Keratinocyte (primary cell): ENCODE measurements around the gene PRLH. TPM values are rescaled to one million over a fixed set of nuclear protein-coding genes. Genes with fewer than 3 reads are reported as not detected.

ENCODE experiments used
- DNase-seq: peaks from one replicate; pipeline ENCODE4 v3.0.0-alpha.2; 2011; ENCODE audit warnings: low read depth, missing footprints, low spot score
- FAIRE-seq: peaks from 2 replicates; lab custom pipeline; 2011; peaks lifted over from hg19 to GRCh38; lab: Jason Lieb, UNC
- H2AFZ ChIP-seq: 2 replicates; pipeline ENCODE4 v1.6.0; 2012; ENCODE audit warnings: low read length, control low read depth, inconsistent platforms; ENCODE audit not compliant: control insufficient read depth
- H3K27ac ChIP-seq: 2 replicates; pipeline ENCODE4 v1.5.1; 2011; ENCODE audit warnings: low read length; ENCODE audit not compliant: control insufficient read depth, insufficient read depth
- H3K27me3 ChIP-seq: 3 replicates; pipeline ENCODE4 v1.6.0; 2011; ENCODE audit warnings: low read length; ENCODE audit not compliant: control insufficient read depth, insufficient read depth; ENCODE audit errors: extremely low read depth
- H3K36me3 ChIP-seq, 2 experiments: 2 replicates in 1 of 2; 3 replicates in 1 of 2; pipeline ENCODE4 v1.5.1; 2011; ENCODE audit warnings: low read length in 2 of 2, mild to moderate bottlenecking in 1 of 2; ENCODE audit not compliant: control insufficient read depth in 2 of 2, insufficient read depth in 2 of 2; ENCODE audit errors: extremely low read depth in 1 of 2
- H3K4me1 ChIP-seq: 3 replicates; pipeline ENCODE4 v1.5.1; 2011; ENCODE audit warnings: low read length; ENCODE audit not compliant: control insufficient read depth, insufficient read depth; ENCODE audit errors: extremely low read depth
- H3K4me2 ChIP-seq: 3 replicates; pipeline ENCODE4 v1.6.0; 2011; ENCODE audit warnings: low read depth, low read length; ENCODE audit not compliant: control insufficient read depth, insufficient read depth; ENCODE audit errors: extremely low read depth
- H3K4me3 ChIP-seq, 3 experiments: fragments of 200-600 bp in 1 of 3; sonication (generic) in 1 of 3; 2 replicates in 2 of 3; 3 replicates in 1 of 3; pipeline ENCODE4 v1.5.1; 2011 to 2016; ENCODE audit warnings: low read length in 3 of 3, mild to moderate bottlenecking in 3 of 3, control low read depth in 2 of 3, inconsistent platforms in 1 of 3, low read depth in 1 of 3, mixed read lengths in 1 of 3, mixed run types in 1 of 3, moderate library complexity in 1 of 3; ENCODE audit not compliant: control insufficient read depth in 2 of 3, insufficient read depth in 2 of 3; ENCODE audit errors: extremely low read depth in 1 of 3
- H3K79me2 ChIP-seq: 2 replicates; pipeline ENCODE4 v1.6.0; 2012; ENCODE audit warnings: low read length; ENCODE audit not compliant: control insufficient read depth, insufficient read depth
- H3K9ac ChIP-seq: 3 replicates; pipeline ENCODE4 v1.6.0; 2011; ENCODE audit warnings: low read length; ENCODE audit not compliant: control insufficient read depth, insufficient read depth; ENCODE audit errors: extremely low read depth
- H3K9me1 ChIP-seq: 3 replicates; pipeline ENCODE4 v1.6.0; 2011; ENCODE audit warnings: low read length; ENCODE audit not compliant: control insufficient read depth, insufficient read depth; ENCODE audit errors: extremely low read depth
- H3K9me3 ChIP-seq: 2 replicates; pipeline ENCODE4 v1.5.1; 2012; ENCODE audit warnings: low read depth, low read length; ENCODE audit not compliant: control insufficient read depth
- H4K20me1 ChIP-seq: 3 replicates; pipeline ENCODE4 v1.6.0; 2011; ENCODE audit warnings: low read length; ENCODE audit not compliant: control insufficient read depth, insufficient read depth; ENCODE audit errors: extremely low read depth
- EZH2 ChIP-seq: IDR thresholded peaks from one replicate; pipeline ENCODE4 v1.6.1; 2012; ENCODE audit warnings: inconsistent platforms, mild to moderate bottlenecking, low read length, moderate library complexity
- dilution Hi-C: fragments of 300-500 bp; cut with MboI; formaldehyde crosslinking; loops from one replicate; pipeline ENCODE4 v1.7.0; 2020; ENCODE audit warnings: low sequenced_read_pairs; ENCODE audit not compliant: extremely low pct_ligation_motif_present
- polyA plus RNA-seq, 5 experiments: library from polyadenylated mRNA; depleted of rRNA in 3 of 5; stranded (reverse) in 3 of 5; stranded (forward) in 1 of 5; unstranded in 1 of 5; fragments of >200 nt; gene quantifications; 1 replicate in 1 of 5; 2 replicates in 3 of 5; 3 replicates in 1 of 5; pipeline versions ENCODE4 v1.2.1 to v1.2.3, GENCODE V29; 2011 to 2012; ENCODE audit warnings: missing spikeins in 2 of 5, low read depth in 1 of 5, low replicate concordance in 1 of 5
- TF ChIP-seq, protein P1 (sequence below), 3 experiments: IDR thresholded peaks in 1 of 3; conservative IDR thresholded peaks in 1 of 3; optimal IDR thresholded peaks in 1 of 3; 2 replicates in 2 of 3; 3 replicates in 1 of 3; pipeline versions ENCODE3 to v1.5.1; 2011; ENCODE audit warnings: low read length in 3 of 3, mild to moderate bottlenecking in 3 of 3, moderate library complexity in 2 of 3, control low read depth in 1 of 3, inconsistent platforms in 1 of 3; ENCODE audit not compliant: insufficient read depth in 2 of 3; ENCODE audit errors: extremely low read depth in 1 of 3

Gene PRLH
- polyA plus RNA-seq, 1 donor (not counting 4 experiments of a cell fraction or from before 2014, with no cell fraction given) = not detected

DNA sequence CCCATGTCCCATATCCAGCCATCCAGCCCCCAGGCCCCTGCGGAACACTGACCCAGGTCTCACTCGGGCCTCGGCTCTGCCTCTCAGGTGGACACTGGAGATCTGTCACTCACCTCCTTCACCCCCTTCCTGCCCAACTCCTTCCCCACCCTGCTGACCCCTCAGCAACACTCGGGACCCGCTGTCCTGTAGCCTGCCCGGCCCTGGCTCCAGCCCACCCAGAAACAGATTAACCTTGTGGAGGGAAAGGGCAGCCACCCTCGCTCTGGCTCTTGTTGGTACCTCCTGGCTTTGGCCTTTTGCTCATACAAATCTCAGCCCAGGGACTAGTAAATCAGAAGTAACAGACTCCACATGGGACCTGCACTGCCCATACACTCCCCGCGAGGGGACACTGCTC, 29.8 kb upstream of the PRLH start:
- Histone ChIP-seq H3K36me3 (no peaks in the 10 kb centered on the region), H2AFZ (no peak overlapping the region), H3K9ac (no peak overlapping the region), H3K27ac (no peak overlapping the region), H3K4me3 (no peak overlapping the region), H3K9me3 (no peaks in the 10 kb centered on the region), H3K79me2 (no peaks in the 10 kb centered on the region), H3K4me1 (peaks cover 16% of the 10 kb centered on the region), H3K27me3 (no peaks in the 10 kb centered on the region), H3K4me2 (no peak overlapping the region), H4K20me1 (no peaks in the 10 kb centered on the region), H3K9me1 (peaks cover 3% of the 10 kb centered on the region)
- dilution Hi-C loops = no loop called here
- FAIRE-seq (no peak), DNase-seq (no peak)
- TF ChIP-seq, protein P1, sequence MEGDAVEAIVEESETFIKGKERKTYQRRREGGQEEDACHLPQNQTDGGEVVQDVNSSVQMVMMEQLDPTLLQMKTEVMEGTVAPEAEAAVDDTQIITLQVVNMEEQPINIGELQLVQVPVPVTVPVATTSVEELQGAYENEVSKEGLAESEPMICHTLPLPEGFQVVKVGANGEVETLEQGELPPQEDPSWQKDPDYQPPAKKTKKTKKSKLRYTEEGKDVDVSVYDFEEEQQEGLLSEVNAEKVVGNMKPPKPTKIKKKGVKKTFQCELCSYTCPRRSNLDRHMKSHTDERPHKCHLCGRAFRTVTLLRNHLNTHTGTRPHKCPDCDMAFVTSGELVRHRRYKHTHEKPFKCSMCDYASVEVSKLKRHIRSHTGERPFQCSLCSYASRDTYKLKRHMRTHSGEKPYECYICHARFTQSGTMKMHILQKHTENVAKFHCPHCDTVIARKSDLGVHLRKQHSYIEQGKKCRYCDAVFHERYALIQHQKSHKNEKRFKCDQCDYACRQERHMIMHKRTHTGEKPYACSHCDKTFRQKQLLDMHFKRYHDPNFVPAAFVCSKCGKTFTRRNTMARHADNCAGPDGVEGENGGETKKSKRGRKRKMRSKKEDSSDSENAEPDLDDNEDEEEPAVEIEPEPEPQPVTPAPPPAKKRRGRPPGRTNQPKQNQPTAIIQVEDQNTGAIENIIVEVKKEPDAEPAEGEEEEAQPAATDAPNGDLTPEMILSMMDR (optimal IDR thresholded peaks at IDR 0.05 in 1 of 3, IDR thresholded peaks at IDR 0.05 in 1 of 3, conservative IDR thresholded peaks at IDR 0.05 in 1 of 3; ENCODE audit: extremely low read depth in 1 of 3, insufficient read depth in 2 of 3, low read length in 3 of 3) = no peak
- TF ChIP-seq EZH2 = no peak

DNA sequence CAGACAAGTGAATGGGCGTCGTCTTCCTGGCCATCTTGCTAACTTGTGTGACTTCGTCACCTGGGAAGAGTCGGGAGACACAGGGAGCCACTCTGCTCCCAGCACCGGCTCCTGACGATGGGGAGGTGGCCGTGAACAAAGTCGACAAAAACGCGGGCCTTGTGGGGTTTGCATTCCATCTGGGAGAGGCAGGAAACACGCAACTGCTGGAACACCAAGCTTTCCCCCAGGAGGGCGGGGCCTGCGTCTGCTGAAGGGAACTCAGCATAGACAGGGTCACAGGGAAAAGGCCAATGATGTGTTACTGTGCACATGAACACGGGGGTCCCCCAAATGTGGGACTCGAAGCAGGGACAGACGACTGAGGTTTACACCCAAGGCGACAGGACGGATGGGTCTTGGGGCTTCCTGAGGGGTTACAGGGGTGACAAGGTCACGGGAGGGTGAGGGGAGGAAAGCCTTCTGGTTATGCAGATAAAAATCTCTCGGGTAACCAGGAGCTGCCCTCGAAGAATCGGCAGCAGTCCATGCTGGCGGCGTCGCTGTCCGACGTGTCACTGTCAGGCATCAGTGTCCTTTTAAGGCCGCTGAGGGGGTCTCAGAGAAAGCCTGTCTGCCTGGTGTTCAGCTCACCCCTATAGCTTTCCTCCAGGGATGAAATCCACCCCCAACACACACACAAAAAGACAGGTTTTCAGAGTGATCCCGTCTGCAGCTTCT, 28.2 kb upstream of the PRLH start:
- dilution Hi-C loops = no loop called here
- Histone ChIP-seq H3K79me2 (no peaks in the 10 kb centered on the region), H3K4me3 (no peak overlapping the region), H3K4me2 (no peak overlapping the region), H4K20me1 (no peaks in the 10 kb centered on the region), H3K9ac (no peak overlapping the region), H3K9me3 (no peaks in the 10 kb centered on the region), H2AFZ (no peak overlapping the region), H3K27ac (no peak overlapping the region), H3K36me3 (no peaks in the 10 kb centered on the region), H3K4me1 (peaks cover 5% of the 10 kb centered on the region), H3K9me1 (peaks cover 3% of the 10 kb centered on the region), H3K27me3 (no peaks in the 10 kb centered on the region)
- TF ChIP-seq, protein P1 (optimal IDR thresholded peaks at IDR 0.05 in 1 of 3, IDR thresholded peaks at IDR 0.05 in 1 of 3, conservative IDR thresholded peaks at IDR 0.05 in 1 of 3; ENCODE audit: extremely low read depth in 1 of 3, insufficient read depth in 2 of 3, low read length in 3 of 3) = no peak
- no peak for TF ChIP-seq EZH2
- DNase-seq (no peak), FAIRE-seq (no peak)
